HG03097 (cell line): ENCODE measurements around the gene EMB.
"Not testable (repeated sequence)": the region's sequence is repeated elsewhere in the genome, so short reads cannot be mapped to it uniquely, and the experiment has no call there.

Experiments
- ATAC-seq: cut with Tn5 transposase; IDR thresholded peaks from one replicate; pipeline ENCODE4 v1.9.1; 2021; ENCODE audit not compliant: unreplicated experiment, low FRiP score

EMB gene

DNA sequence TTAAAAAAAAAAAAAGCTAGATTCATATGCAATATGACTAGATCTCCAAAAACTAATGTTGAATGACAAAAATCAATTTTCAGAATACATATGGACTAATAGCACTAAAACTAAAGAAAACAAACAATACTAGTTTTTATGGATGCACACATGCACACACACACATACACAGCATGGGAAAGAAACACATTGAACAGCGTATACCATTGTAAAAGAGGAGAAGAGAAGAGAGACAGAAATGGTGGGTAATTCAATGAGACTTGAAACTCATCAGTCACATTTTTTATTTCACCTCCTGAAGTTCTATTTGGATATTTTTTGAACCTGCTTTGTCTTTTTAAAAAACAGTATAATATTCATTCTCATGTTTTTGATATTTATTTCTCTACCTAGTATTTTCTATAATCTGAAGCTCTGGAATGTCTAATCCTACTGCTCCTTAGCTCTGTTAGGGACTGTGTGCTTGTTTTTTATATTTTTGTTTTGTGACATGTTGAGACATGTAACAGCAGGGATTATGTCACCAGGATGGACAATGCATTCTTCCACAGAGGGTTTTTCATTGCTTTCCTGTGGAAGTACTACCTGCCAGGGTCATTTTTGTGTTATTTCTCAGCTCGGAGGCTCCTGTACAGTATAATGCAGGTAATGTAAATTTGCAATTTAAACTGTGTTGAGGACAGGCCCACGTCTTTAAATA is 17.8 kb downstream of the EMB start:
- not testable (repeated sequence) for ATAC-seq

DNA sequence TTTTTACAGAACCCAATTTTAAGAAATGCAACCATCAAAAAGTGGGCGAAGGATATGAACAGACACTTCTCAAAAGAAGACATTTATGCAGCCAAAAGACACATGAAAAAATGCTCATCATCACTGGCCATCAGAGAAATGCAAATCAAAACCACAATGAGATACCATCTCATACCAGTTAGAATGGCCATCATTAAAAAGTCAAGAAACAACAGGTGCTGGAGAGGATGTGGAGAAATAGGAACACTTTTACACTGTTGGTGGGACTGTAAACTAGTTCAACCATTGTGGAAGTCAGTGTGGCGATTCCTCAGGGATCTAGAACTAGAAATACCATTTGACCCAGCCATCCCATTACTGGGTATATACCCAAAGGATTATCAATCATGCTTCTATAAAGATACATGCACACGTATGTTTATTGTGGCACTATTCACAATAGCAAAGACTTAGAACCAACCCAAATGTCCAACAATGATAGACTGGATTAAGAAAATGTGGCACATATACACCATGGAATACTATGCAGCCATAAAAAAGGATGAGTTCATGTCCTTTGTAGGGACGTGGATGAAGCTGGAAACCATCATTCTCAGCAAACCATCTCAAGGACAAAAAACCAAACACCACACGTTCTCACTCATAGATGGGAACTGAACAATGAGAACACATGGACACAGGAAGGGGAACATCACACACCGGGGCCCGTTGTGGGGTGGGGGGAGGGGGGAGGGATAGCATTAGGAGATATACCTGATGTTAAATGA is 19.7 kb downstream of the EMB start:
- not testable (repeated sequence) for ATAC-seq

DNA sequence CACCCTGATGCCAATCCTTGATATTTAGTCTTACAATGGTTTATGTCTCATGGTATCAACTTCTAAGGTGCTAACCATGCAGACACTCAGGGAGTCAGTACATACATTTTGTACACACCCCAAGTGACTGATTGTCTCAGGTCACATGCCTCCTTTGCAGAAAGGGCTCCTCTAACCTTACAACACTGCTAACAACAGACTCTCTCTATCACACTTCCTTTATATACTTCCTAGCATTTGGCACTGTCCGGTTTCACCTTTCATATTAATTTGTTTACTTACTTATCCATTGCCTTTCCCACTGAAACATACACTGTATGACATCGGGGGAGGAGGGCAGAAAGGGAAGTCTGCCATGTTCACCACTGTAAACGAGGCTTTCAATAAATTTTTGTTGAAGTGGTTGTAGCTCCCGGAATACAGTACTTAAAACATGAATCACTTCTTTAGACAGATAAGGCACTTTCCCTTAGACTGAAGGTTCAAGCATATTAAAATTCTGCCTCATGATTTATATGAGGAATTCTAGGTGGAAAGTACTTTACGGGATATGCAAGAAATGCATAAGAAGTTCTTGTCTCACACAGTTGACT is 20.6 kb downstream of the EMB start:
- ATAC-seq, result no peak

DNA sequence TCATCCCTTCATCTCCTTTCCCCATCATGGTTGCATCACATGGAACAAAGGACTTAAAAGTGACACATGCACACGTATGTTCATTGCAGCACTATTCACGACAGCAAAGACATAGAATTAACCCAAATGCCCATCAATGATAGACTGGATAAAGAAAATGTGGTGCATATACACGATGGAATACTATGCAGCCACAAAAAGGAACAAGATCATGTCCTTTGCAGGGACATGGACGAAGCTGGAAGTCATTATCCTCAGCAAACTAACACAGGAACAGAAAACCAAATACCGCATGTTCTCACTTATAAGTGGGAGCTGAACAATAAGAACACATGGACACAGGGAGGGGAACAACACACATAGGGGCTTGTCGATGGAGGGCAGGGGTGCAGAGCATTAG is 21.4 kb downstream of the EMB start:
- ATAC-seq, result not testable (repeated sequence)

DNA sequence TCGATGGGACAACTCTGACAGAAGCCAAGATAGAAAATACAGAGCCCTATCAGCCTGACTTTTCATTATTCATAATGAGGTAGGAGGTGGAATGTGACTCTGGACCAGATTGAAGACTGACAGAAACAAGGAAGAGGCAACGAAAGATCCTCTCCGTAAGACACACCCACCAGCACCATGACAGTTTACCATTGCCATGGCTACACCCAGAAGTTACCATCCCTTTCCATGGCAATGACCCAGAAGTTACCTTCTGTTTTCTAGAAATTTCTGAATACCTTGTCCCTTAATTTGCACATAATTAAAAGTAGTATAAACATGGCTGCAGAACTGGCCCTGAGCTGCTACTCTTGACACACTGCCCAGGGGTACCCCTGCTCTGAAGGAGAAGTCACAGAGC is 24.5 kb downstream of the EMB start:
- ATAC-seq, result not testable (repeated sequence)

DNA sequence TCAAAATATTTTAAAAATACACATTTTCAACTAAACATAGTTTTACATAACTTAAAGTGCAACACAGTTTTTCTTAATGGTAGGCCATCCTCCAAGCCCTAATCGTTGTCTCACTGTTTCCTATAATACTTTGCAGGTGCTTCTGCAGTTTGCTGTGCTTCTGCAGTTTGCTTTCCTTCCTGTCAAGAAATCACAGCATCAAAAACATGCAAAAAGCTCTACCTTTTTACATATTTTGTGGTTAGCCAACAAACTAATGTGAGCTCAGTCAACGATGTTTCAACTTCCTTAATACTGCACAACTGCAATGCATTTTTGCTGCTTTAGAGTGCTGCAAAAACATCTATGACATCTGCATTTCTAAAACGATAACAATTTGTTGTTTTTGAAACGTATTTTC is 25.2 kb downstream of the EMB start:
- peak; percentile 86 for ATAC-seq

DNA sequence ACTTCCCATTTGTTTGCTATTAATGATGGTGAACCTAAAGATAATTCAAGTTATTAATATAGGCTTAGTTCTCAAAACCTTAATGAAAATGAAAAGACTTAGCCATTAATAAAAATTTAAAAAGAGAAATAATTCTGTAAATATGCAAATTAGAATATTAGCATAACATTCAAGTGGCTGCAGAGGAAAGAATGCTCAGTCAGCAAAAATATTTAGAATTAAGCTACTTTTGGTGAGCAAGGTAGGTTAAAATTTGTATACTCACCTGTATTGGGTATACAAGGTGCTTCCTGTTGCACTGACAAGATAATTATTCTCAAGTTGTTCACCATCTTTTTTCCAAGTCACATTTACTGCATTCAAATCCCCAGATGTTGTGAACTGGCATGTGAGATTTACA is 30.2 kb downstream of the EMB start:
- not testable (repeated sequence) for ATAC-seq

DNA sequence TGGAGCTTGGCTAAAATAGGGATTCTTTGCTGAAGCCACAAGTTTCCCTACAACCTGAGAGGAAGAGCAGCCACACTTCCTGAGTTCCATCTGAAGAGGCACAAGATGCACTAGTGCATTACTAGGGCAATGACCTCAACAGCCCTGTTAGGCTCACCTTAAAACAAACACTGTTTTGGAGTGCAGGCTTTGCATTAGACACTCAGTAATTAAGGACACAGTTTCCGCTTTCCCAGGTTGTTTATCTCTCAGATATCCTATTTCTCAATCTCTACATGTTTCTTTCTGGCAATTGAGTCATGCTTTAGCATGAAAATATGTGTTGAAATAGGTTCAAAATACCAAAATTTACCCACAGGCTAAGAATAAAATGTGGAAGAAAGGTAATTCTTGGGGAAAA is 34.2 kb downstream of the EMB start:
- ATAC-seq, result no peak

DNA sequence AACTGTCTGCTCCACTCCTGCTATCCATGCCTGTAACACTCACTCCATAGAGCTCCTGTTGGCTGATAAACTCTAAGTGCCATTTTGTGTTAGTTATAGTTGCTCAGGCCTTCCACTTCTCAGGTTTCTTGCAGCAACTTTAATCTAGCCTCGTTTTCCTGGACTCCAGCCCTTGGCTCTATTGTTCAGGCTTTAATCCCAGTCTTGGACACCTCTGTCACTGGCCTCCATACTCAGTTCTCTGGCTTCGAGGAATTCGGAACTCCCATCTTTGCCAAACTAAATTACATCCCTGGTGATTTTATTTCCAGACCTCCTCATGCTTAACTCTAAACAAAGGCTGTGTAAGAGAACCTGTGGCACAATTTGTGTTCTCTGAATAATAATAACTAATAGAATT is 39.8 kb downstream of the EMB start:
- ATAC-seq, result no peak

DNA sequence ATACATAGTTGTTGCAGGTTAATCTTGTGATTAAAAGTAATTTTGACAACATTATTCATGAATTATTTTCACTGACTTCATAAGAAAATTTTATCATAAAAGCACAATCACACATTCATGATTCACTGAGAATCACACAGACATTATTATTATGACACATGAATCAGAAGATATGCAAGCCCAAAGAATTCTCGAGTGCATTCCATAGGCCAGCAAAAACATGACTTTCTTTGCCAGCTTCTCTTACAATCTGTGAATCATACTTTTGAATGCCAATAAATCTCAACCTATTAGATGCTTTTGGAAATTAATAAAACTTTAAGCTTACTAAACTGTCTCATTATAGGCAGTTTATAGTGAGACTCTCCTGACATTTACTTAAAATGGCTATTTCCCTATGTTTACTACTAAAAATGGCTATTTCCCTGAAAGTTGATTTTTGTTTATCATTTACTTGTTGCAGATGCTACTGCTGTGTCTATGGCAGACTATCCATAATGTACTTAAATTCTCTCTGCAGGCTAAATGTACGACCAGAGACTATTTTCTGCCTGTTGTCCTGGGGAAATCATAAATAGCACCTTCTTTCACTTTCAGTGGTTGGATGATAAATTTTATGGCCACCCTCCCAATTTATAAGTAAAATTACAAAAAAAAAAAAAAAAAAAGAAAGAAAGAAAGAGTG is 47.0 kb downstream of the EMB start:
- not testable (repeated sequence) for ATAC-seq

DNA sequence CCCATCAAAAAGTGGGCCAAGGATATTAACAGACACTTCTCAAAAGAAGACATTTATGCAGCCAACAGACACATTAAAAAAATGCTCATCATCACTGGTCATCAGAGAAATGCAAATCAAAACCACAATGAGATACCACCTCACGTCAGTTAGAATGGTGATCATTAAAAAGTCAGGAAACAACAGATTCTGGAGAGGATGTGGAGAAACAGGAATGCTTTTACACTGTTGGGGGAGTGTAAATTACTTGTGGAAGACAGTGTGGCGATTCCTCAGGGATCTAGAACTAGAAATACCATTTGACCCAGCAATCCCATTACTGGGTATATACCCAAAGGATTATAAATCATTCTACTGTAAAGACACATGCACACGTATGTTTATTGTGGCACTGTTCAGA is 48.8 kb downstream of the EMB start:
- not testable (repeated sequence) for ATAC-seq

DNA sequence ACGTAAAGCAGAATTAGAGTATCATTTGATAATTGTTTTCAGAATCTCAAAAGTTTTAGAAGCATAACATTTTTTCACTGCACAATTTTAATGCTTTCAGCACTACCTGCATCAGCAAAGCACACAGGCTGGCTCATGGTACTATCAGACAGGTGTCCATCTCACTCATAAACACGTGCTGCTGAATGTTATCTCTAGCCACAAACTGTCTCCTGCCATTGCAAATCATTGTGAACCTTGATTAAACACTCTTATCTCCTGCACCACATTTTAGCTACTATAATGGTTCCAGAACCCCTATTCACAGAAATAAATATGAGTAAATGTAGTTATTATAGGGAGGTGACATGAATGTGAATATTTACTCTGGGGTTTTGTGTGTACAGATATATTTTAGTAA is 56.7 kb downstream of the EMB start:
- ATAC-seq, result not testable (repeated sequence)

DNA sequence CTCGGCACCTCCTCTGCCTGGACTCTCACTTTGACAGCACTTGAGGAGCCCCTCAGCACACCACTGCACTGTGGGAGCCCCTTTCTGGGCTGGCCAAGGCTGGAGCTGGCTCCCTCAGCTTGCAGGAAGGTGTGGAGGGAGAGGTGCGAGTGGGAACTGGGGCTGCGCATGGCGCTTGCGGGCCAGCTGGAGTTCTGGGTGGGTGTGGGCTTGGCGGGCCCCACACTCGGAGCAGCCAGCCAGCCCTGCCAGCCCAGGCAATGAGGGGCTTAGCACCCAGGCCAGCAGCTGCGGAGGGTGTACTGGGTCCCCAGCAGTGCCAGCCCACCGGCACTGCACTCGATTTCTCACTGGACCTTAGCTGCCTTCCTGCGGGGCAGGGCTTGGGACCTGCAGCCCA is 64.4 kb downstream of the EMB start:
- not testable (repeated sequence) for ATAC-seq

DNA sequence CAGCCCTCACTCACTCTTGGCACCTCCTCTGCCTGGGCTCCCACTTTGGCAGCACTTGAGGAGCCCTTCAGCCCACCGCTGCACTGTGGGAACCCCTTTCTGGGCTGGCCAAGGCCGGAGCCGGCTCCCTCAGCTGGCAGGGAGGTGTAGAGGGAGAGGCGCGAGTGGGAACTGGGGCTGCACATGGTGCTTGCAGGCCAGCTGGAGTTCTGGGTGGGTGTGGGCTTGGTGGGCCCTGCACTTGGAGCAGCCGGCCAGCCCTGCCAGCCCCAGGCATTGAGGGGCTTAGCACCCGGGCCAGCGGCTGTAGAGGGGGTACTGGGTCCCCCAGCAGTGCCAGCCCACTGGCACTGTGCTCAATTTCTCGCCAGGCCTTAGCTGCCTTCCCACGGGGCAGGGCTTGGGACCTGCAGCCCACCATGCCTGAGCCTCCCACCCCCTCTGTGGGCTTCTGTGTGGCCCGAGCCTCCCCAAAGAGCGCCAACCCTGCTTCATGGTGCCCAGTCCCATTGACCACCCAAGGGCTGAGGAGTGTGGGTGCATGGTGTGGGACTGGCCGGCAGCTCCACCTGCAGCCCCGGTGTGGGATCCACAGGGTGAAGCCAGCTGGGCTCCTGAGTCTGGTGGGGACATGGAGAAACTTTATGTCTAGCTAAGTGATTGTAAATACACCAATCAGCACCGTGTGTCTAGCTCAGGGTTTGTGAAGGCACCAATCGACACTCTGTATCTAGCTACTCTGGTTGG is 71.6 kb downstream of the EMB start:
- not testable (repeated sequence) for ATAC-seq

DNA sequence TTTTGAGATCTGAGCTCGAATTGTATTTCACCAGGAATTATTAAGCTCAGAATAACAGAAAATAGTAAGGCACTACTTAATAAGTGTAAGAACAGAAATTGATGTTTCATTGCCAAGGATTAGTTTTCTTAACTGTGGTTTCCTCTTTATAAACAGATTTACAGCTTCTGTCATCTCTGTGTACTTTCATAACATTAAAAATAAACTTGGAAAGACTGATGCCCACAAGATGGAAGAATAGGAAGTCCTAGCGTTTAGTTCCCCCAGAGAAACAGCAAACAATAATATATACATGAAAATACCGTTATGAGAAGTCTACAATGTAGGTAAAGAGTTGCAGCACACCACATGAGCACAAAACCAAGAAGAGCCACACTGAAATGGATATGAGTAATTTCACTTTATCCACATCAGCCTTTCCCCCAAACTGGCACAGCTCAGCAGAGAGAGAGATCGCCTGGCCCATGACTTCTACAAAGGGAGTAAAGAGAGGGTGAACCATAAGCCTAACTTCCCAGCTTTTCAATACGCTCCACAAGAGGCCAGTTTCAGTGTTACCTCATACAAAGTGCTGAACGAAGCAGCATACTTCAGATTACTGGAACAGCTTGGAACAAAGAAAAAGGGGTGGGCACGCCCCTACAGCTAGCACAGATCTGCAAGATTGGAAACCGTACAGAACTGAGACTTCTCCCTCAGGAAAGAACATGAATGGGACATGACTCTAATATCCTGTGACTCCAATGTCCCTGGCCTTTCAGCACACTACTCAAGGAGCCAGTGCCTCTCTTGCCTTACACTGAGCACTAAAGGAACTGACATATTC is 75.4 kb downstream of the EMB start:
- ATAC-seq, result no peak

DNA sequence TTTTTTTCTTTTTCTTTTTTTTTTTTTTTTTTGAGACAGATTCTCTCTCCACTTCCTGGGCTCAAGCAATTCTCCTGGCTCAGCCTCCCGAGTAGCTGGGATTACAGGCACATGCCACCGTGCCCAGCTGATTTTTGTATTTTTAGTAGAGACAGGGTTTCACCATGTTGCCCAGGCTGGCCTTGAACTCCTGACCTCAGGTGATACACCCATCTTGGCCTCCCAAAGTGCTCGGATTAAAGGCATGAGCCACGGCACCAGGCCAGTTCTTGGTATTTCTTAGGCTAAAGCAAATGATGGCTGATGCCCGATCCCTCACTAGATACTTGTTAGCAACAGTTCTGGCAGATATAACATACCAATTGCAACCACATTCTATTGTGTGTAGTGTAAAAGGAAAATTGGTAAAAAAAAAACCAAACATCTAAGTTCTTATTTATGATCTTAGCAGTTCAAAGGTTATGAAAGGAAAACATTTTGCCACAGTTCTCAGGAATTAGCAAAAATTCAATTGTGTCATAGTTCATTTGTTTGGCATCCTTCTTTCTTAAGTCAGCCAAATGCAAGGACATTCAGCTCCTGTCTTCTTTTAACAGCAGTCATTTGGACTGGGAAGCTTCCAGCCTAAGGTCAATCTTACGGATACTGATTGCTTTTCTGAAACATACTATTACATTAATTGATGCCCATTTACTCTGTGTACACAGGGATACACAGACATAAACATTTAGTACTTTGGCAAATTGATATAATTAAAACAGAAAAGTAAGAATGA is 76.4 kb downstream of the EMB start:
- ATAC-seq, result not testable (repeated sequence)

DNA sequence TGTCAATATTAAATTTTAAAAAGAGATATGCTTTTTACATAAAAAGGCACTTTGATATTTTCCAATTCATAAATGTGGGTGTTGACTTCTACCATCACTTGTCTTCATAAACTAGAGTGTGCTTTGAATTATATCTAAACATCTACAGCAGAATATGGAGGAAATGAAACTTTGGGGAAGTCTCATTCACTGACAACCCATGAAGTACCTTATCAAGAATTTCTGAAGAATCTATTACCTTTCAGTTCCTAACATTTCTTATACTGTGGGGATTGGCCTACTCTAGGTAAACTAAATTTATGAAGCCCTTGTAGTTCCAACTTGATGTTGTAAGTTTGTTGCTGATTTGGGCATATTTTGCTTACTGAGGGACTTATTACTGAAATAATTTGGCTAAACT is 81.9 kb downstream of the EMB start:
- no peak for ATAC-seq

DNA sequence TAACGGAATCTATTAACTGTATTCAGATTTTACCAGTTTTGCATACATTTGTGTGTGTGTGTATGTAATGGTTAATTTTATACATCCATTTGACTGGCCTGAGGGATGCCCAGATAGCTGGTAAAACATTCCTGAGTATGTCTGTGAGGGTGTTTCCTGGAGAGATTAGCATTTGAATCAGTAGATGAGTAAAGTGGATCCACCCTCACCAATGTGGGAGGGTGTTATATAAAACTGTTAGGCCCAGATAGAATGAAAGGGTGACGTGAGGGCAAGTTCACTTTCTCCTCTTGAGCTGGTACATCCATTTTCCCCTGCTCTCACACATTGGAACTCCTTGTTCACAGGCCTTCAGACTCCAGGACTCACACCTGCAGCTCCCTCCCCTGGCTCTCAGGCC is 88.7 kb downstream of the EMB start:
- no peak for ATAC-seq
